ENCODE results near the gene BZW1.

BZW1 gene

GRCh38 chr2:200790185-200790584 lies 21.5 kb upstream of the BZW1 start:
- Histone ChIP-seq H3K4me1 (ENCODE audit: control extremely low read depth in 1 of 4, control insufficient read depth in 4 of 4, insufficient read depth in 4 of 4, low read length in 3 of 4) (no peaks in the 10 kb centered on the region), H3K36me3 (ENCODE audit: control insufficient read depth in 4 of 4, insufficient read depth in 4 of 4, low read length in 3 of 4) (peaks cover 0 to 15% (median 2%) of the 10 kb centered on the region in 4 experiments), H3K4me3 (ENCODE audit: control insufficient read depth in 1 of 7, extremely low read depth in 1 of 7, insufficient read depth in 4 of 7, low read depth in 2 of 7, low read length in 6 of 7) (no peak overlapping the region), H3K27ac (ENCODE audit: insufficient read depth in 1 of 2, low read depth in 1 of 2, low read length in 2 of 2, poor library complexity in 1 of 2, severe bottlenecking in 2 of 2) (no peak overlapping the region), H3K27me3 (replicated peaks in 2 of 5; ENCODE audit: control insufficient read depth in 4 of 5, insufficient read depth in 5 of 5, low read length in 4 of 5) (no peaks in the 10 kb centered on the region), H3K9me3 (ENCODE audit: control extremely low read depth in 1 of 5, control insufficient read depth in 4 of 5, insufficient read depth in 2 of 5, low read depth in 1 of 5, low read length in 4 of 5) (no peaks in the 10 kb centered on the region)
- CTCF ChIA-PET, result no interaction called here
- WGBS (ENCODE audit: insufficient coverage), result 100% methylated on average over 1 of the region's 1 CpG
- POLR2A ChIA-PET, result no interaction called here
- no peak for DNase-seq

- DNase-seq, result no peak
- Histone ChIP-seq H3K4me3 (ENCODE audit: control insufficient read depth in 1 of 7, extremely low read depth in 1 of 7, insufficient read depth in 4 of 7, low read depth in 2 of 7, low read length in 6 of 7) (no peak overlapping the region), H3K9me3 (ENCODE audit: control extremely low read depth in 1 of 5, control insufficient read depth in 4 of 5, insufficient read depth in 2 of 5, low read depth in 1 of 5, low read length in 4 of 5) (no peaks in the 10 kb centered on the region), H3K27me3 (replicated peaks in 2 of 5; ENCODE audit: control insufficient read depth in 4 of 5, insufficient read depth in 5 of 5, low read length in 4 of 5) (no peaks in the 10 kb centered on the region), H3K36me3 (ENCODE audit: control insufficient read depth in 4 of 4, insufficient read depth in 4 of 4, low read length in 3 of 4) (peaks cover 0 to 15% (median 2%) of the 10 kb centered on the region in 4 experiments), H3K27ac (ENCODE audit: insufficient read depth in 1 of 2, low read depth in 1 of 2, low read length in 2 of 2, poor library complexity in 1 of 2, severe bottlenecking in 2 of 2) (no peak overlapping the region), H3K4me1 (ENCODE audit: control extremely low read depth in 1 of 4, control insufficient read depth in 4 of 4, insufficient read depth in 4 of 4, low read length in 3 of 4) (no peaks in the 10 kb centered on the region)
- POLR2A ChIA-PET, result no interaction called here
- CTCF ChIA-PET, result no interaction called here
These were observed 19.8 kb upstream of the BZW1 start for GRCh38 chr2:200791905-200792304.

GRCh38 chr2:200794143-200794542 lies 17.6 kb upstream of the BZW1 start:
- Histone ChIP-seq H3K4me3 (ENCODE audit: control insufficient read depth in 1 of 7, extremely low read depth in 1 of 7, insufficient read depth in 4 of 7, low read depth in 2 of 7, low read length in 6 of 7) (no peak overlapping the region), H3K27ac (ENCODE audit: insufficient read depth in 1 of 2, low read depth in 1 of 2, low read length in 2 of 2, poor library complexity in 1 of 2, severe bottlenecking in 2 of 2) (no peak overlapping the region), H3K27me3 (replicated peaks in 2 of 5; ENCODE audit: control insufficient read depth in 4 of 5, insufficient read depth in 5 of 5, low read length in 4 of 5) (no peaks in the 10 kb centered on the region), H3K36me3 (ENCODE audit: control insufficient read depth in 4 of 4, insufficient read depth in 4 of 4, low read length in 3 of 4) (peaks cover 0 to 8% (median 2%) of the 10 kb centered on the region in 4 experiments), H3K4me1 (ENCODE audit: control extremely low read depth in 1 of 4, control insufficient read depth in 4 of 4, insufficient read depth in 4 of 4, low read length in 3 of 4) (no peaks in the 10 kb centered on the region), H3K9me3 (ENCODE audit: control extremely low read depth in 1 of 5, control insufficient read depth in 4 of 5, insufficient read depth in 2 of 5, low read depth in 1 of 5, low read length in 4 of 5) (no peaks in the 10 kb centered on the region)
- ChIA-PET CTCF (interaction anchor here (0.6 to 1.2 kb wide), 2 partner anchors 14 to 58 kb away, joined by 3 to 4 read pairs; no protein-coding TSS in a partner anchor), POLR2A (no interaction called here)
- 80% methylated on average over 1 of the region's 2 CpGs for WGBS (ENCODE audit: insufficient coverage)
- DNase-seq, result no peak

- 94% methylated on average over 2 of the region's 8 CpGs for WGBS (ENCODE audit: insufficient coverage)
- H3K4me3 ChIP-seq (ENCODE audit: control insufficient read depth in 1 of 7, extremely low read depth in 1 of 7, insufficient read depth in 4 of 7, low read depth in 2 of 7, low read length in 6 of 7), result no peak overlapping the region
- DNase-seq, result no peak
- peaks cover 0 to 5% (median 2%) of the 10 kb centered on the region in 4 experiments for H3K36me3 ChIP-seq (ENCODE audit: control insufficient read depth in 4 of 4, insufficient read depth in 4 of 4, low read length in 3 of 4)
- ChIA-PET POLR2A (interaction anchor here (0.6 kb wide), 1 partner anchor 24 kb away, joined by 3 read pairs; no protein-coding TSS in a partner anchor), CTCF (interaction anchor here (1.2 kb wide), 1 partner anchor 13 kb away, joined by 4 read pairs; no protein-coding TSS in a partner anchor)
- no peaks in the 10 kb centered on the region for H3K4me1 ChIP-seq (ENCODE audit: control extremely low read depth in 1 of 4, control insufficient read depth in 4 of 4, insufficient read depth in 4 of 4, low read length in 3 of 4)
- no peaks in the 10 kb centered on the region for H3K9me3 ChIP-seq (ENCODE audit: control extremely low read depth in 1 of 5, control insufficient read depth in 4 of 5, insufficient read depth in 2 of 5, low read depth in 1 of 5, low read length in 4 of 5)
- no peak overlapping the region for H3K27ac ChIP-seq (ENCODE audit: insufficient read depth in 1 of 2, low read depth in 1 of 2, low read length in 2 of 2, poor library complexity in 1 of 2, severe bottlenecking in 2 of 2)
- H3K27me3 ChIP-seq (replicated peaks in 2 of 5; ENCODE audit: control insufficient read depth in 4 of 5, insufficient read depth in 5 of 5, low read length in 4 of 5), result no peaks in the 10 kb centered on the region
These were observed 16.7 kb upstream of the BZW1 start for GRCh38 chr2:200795028-200795440.

- Histone ChIP-seq H3K27me3 (replicated peaks in 2 of 5; ENCODE audit: control insufficient read depth in 4 of 5, insufficient read depth in 5 of 5, low read length in 4 of 5) (no peaks in the 10 kb centered on the region), H3K9me3 (ENCODE audit: control extremely low read depth in 1 of 5, control insufficient read depth in 4 of 5, insufficient read depth in 2 of 5, low read depth in 1 of 5, low read length in 4 of 5) (no peaks in the 10 kb centered on the region), H3K4me3 (ENCODE audit: control insufficient read depth in 1 of 7, extremely low read depth in 1 of 7, insufficient read depth in 4 of 7, low read depth in 2 of 7, low read length in 6 of 7) (no peak overlapping the region), H3K27ac (ENCODE audit: insufficient read depth in 1 of 2, low read depth in 1 of 2, low read length in 2 of 2, poor library complexity in 1 of 2, severe bottlenecking in 2 of 2) (no peak overlapping the region), H3K36me3 (ENCODE audit: control insufficient read depth in 4 of 4, insufficient read depth in 4 of 4, low read length in 3 of 4) (peaks cover 0 to 3% (median 0%) of the 10 kb centered on the region in 4 experiments), H3K4me1 (ENCODE audit: control extremely low read depth in 1 of 4, control insufficient read depth in 4 of 4, insufficient read depth in 4 of 4, low read length in 3 of 4) (no peaks in the 10 kb centered on the region)
- WGBS (ENCODE audit: insufficient coverage), result no CpG with 5 or more reads among the region's 1 CpG
- no peak for DNase-seq
- ChIA-PET POLR2A (no interaction called here), CTCF (no interaction called here)
These were observed 15.1 kb upstream of the BZW1 start for GRCh38 chr2:200796561-200796960.

- Histone ChIP-seq H3K4me1 (ENCODE audit: control extremely low read depth in 1 of 4, control insufficient read depth in 4 of 4, insufficient read depth in 4 of 4, low read length in 3 of 4) (no peaks in the 10 kb centered on the region), H3K27ac (ENCODE audit: insufficient read depth in 1 of 2, low read depth in 1 of 2, low read length in 2 of 2, poor library complexity in 1 of 2, severe bottlenecking in 2 of 2) (no peak overlapping the region), H3K36me3 (ENCODE audit: control insufficient read depth in 4 of 4, insufficient read depth in 4 of 4, low read length in 3 of 4) (peaks cover 0 to 3% (median 0%) of the 10 kb centered on the region in 4 experiments), H3K27me3 (replicated peaks in 2 of 5; ENCODE audit: control insufficient read depth in 4 of 5, insufficient read depth in 5 of 5, low read length in 4 of 5) (no peaks in the 10 kb centered on the region), H3K9me3 (ENCODE audit: control extremely low read depth in 1 of 5, control insufficient read depth in 4 of 5, insufficient read depth in 2 of 5, low read depth in 1 of 5, low read length in 4 of 5) (no peaks in the 10 kb centered on the region), H3K4me3 (ENCODE audit: control insufficient read depth in 1 of 7, extremely low read depth in 1 of 7, insufficient read depth in 4 of 7, low read depth in 2 of 7, low read length in 6 of 7) (no peak overlapping the region)
- ChIA-PET CTCF (no interaction called here), POLR2A (no interaction called here)
- DNase-seq, result no peak
- 100% methylated on average over 4 of the region's 7 CpGs for WGBS (ENCODE audit: insufficient coverage)
These were observed 14.4 kb upstream of the BZW1 start for GRCh38 chr2:200797242-200797770.

- CTCF ChIA-PET, result no interaction called here
- H3K27ac ChIP-seq (ENCODE audit: insufficient read depth in 1 of 2, low read depth in 1 of 2, low read length in 2 of 2, poor library complexity in 1 of 2, severe bottlenecking in 2 of 2), result no peak overlapping the region
- no peaks in the 10 kb centered on the region for H3K27me3 ChIP-seq (replicated peaks in 2 of 5; ENCODE audit: control insufficient read depth in 4 of 5, insufficient read depth in 5 of 5, low read length in 4 of 5)
- H3K4me3 ChIP-seq (ENCODE audit: control insufficient read depth in 1 of 7, extremely low read depth in 1 of 7, insufficient read depth in 4 of 7, low read depth in 2 of 7, low read length in 6 of 7), result no peak overlapping the region
- H3K9me3 ChIP-seq (ENCODE audit: control extremely low read depth in 1 of 5, control insufficient read depth in 4 of 5, insufficient read depth in 2 of 5, low read depth in 1 of 5, low read length in 4 of 5), result no peaks in the 10 kb centered on the region
- POLR2A ChIA-PET, result no interaction called here
- no peak for DNase-seq
- H3K4me1 ChIP-seq (ENCODE audit: control extremely low read depth in 1 of 4, control insufficient read depth in 4 of 4, insufficient read depth in 4 of 4, low read length in 3 of 4), result no peaks in the 10 kb centered on the region
- peaks cover 0 to 3% (median 0%) of the 10 kb centered on the region in 4 experiments for H3K36me3 ChIP-seq (ENCODE audit: control insufficient read depth in 4 of 4, insufficient read depth in 4 of 4, low read length in 3 of 4)
- WGBS (ENCODE audit: insufficient coverage), result no CpG with 5 or more reads among the region's 1 CpG
These were observed 13.2 kb upstream of the BZW1 start for GRCh38 chr2:200798514-200798913.
